GM19372 (cell line): ENCODE measurements around the gene P2RX2.

Experiments
- ATAC-seq: cut with Tn5 transposase; IDR thresholded peaks from one replicate; pipeline ENCODE4 v1.9.1; 2021; ENCODE audit warnings: mild to moderate bottlenecking, low read depth, moderate library complexity; ENCODE audit not compliant: unreplicated experiment

Gene P2RX2

DNA sequence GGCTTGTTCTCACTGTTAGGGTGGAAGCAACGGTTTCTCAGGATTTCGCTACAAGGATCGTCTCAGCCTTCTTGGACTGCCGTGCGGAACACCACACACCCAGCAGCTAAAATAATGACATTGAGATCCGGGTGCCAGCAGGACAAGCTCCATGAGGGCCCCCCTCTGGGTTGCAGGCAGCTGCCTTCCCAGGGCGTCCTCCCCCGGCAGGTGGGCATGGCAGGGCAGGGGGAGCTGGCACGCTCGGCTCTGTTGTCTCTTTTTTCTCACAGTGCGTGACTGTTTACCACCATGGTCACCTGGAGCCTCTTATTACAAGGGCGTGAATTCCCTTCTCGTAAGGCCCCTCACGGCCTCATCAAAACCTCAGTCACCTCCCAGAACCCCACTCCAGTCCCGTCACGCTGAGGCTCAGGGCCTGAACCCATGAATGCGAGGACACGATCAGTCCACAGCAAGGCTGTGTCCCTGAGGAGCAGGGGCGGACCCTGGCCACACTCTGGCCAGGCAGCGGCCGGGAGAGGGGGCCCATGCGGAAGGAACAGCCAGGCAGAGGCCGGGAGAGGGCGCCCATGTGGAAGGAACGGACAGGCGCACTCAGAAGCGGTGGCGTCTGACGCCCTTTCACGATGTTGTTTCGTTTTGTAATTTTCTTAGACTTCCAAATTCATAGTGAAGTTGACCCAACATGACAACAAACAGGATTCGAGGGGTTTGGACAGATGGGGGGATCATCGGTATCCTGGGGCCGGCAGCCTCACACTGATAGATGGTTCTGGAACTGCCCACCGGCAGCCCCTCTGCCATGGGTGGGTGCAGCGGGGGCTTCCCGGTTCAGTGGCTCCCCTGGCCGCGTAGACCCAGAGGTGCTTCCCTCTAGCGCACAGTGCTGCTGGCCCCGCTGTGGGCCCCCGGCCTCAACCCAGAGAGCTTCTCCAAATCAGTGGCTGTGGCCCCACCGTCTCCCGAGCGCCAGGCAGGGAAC, 18.2 kb upstream of the P2RX2 start:
- ATAC-seq, result peak; percentile 63

DNA sequence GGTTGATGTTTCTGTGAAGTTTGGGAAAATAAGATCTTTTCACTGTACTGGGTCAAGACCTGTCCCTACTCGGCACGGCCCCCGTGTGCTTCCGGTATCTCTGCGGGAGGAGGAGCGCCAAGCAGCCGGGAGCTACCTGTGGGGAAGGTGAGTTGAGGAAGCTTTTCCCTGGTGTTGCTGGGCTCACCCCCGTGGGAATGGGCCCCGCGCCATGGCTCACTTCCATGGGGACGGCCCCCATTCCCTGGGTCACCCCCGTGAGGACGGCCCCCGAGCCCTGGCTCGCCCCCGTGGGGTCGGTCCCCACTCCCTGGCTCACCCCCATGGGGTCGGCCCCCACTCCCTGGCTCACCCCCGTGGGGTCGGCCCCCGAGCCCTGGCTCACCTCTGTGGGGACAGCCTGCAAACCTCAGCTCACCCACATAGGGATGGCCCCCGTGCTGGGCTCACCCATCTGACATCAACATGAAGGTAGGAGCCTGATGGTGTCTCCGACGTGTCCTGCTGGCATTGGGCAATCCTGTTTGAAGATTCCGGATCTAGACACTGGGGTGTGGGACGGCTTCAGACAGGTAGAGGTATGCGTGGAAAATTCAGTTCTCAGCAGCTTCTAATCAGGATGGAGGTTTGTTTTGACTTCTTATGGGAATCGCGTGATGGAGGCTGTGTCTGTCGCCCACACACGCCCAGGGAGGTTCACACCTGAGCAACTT, 17.2 kb upstream of the P2RX2 start:
- no peak for ATAC-seq

DNA sequence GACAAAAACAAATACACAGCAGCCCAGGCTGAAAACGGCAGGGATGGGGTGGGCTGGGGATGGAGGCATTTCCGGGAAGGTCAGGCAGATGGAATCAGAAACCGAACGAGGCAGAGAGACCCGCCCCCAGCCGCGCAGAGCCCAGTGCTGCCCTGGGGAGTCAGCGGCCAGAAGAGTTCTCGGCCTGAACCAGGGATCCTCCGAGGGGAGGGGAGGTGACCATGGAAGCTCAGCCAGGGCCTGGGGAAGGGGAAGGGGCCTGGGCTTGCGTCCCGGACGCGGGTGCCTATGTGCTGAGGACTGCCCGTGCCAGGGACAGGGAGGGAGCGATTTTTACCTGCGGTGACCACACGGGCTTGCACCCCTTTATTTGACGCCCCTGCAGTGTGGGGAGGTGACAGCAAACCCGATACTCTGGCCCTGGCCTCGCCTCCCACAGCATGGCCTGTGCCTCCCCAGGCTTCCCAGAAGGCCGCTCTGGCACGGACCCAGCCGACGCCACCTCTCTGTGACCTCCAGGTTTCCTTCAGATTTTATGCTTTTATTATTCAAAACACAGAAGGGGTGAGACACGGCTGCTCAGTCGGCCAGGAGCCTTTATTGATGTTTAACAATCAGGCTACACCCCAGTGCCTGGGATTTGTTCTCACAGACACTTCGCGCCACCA, 15.9 kb upstream of the P2RX2 start:
- ATAC-seq, result no peak

DNA sequence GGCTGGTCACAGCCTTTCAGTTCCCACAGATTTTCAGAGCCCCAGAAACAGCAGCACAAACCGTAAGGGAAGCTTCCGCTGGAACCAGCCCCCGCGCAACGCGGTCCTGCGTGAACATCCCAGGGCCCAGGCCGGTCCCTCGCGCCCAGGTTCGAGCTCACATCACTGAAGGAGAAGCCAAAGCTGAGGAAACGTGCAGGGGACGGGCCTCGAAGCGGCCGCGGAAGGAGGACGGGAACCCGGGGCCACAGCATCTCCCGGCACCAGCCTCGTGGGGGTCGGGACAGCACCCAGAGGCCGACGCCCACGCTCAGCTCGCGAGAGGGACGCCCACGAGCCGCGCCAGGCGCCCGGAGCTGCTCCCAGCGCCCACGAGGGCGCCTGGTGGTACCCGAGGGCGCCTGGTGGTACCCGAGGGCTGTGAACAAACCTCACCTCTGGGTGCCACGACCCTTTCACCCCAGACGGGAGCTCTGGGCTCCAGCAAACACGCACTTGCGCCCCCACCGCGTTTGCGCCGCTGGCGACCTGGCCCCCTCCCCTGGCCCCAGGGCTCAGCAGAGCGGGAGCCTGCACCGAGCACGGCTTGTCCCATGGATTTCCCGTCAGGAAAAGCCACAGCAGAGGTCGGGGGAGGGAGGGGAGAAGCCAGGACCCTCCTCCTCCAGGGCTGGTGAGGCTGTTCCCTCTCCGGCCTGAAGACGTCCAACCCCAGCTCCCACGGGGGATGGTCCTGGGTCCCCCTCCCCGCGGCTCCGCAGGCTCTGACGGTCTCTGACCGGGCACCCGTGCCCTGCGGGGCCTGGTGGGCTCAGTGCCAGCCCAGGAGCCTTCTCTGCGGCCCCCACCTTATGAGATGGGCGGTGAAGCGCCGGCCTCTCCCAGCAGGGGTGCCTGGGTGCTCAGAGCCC, 15.1 kb upstream of the P2RX2 start:
- ATAC-seq, result no peak

DNA sequence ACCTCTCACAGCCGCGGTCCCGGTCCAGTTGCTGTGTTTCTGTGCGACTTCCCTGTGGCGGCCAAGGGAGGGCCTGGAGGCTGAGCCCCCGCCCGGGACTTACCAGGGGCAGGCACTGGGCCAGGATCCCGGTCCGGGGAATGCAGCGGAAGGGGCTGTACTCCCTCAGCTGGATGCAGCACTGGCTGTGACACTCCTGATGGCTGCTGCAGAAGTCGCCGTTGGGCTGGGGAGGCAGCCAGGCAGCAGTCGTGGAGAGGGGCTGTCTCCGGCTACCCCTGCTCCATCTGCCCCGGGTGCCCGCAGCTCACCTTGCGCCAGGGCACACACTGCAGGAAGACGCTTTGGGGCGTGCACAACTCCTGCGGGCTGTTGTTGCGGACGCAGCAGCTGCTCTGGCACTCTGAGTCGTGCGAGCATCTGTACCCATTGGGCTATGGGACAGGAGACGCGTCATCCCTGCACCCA, 14.4 kb upstream of the P2RX2 start:
- no peak for ATAC-seq

DNA sequence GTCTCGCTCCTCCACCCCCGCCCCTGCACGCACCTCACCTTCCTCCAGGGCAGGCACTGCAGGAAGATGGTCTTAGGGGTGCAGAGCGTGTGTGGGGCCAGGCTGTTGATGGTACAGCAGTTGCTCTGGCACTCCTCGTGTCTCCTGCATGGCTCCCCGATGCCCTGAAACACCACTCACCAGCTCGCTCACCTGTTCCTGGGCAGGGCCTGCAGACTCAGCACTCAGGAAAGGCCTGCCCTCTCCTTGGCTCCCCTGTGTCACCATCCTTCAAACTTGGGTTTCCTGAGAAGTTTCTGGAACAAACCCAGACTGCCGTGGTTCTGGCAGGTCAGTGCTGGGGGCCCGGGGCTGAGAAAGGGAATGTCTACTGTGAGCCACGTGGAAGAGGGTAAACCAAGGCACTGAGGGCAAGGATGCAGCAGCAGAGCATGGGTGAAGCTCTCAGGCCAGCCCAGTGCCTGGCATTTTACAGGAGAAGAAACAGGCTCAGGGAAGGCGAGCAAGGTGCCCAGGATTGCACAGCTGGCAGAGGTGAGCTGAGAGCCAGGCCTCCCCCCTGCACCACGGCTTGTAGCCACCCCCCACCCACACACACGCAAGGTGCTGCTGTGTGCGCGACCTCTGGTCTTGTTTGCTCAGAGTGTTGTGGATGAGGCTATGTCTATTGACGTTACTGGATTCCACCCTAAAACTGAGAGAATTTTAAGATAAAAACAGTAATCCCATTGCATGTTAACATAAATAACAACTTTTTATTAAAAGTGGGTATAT, 13.7 kb upstream of the P2RX2 start:
- ATAC-seq, result no peak

DNA sequence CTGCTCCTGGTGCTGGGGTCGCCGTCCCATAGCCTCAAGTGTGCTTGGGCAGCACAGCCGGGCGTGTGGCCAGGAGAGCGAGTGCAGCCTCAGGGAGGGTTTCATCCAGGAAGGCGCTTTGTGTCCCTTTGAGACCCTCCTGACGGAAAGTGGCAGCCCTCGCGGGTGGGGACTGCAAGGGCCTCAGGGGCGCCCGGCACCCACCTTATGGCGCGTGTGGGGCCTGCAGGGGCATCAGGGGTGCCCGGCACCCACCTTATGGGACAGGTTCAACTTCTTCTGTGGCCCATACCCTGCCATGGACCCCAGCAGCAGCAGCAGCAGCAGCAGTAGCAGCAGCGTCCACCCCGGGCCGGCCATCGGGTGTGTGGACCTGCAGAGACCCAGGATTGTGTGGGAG, 12.7 kb upstream of the P2RX2 start:
- no peak for ATAC-seq

DNA sequence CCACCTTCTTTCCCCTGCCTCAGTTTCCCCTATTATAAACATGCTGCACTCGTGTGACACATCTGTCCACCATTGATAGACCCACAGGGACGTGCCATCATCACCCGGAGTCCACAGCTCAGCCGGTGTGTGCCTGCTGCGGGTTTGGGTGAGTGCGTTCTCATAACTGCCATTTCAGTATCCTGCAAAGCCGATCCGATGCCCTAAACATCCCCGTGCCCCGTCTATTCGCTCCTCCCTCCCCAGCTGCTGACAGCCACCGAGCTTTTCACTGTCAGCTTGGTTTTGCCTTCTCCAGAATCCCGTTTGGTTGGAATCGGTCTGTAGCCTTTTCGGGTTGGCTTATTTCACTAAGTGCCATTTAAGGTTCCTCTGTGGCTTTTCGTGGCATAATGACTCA, 12.1 kb upstream of the P2RX2 start:
- ATAC-seq, result no peak

DNA sequence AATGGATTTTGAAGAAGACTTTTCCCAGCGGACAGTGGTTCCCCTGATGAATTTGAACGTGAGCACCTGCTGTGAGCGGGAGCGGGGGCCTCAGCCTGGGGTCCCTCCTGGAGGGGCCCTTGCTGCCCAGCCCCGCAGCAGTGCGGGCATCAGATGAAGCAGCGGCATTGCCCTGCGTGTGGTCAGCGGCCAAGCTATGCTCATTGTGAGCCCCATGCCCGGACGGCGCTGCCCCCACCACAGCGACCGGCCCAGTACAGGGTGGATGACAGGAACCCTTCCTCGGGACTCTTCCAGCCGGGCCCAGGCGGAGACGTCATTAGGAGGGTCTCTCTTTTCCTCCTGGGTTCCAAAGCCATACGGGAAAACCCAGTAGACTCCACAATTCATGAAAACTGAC, 11.6 kb upstream of the P2RX2 start:
- ATAC-seq, result no peak

DNA sequence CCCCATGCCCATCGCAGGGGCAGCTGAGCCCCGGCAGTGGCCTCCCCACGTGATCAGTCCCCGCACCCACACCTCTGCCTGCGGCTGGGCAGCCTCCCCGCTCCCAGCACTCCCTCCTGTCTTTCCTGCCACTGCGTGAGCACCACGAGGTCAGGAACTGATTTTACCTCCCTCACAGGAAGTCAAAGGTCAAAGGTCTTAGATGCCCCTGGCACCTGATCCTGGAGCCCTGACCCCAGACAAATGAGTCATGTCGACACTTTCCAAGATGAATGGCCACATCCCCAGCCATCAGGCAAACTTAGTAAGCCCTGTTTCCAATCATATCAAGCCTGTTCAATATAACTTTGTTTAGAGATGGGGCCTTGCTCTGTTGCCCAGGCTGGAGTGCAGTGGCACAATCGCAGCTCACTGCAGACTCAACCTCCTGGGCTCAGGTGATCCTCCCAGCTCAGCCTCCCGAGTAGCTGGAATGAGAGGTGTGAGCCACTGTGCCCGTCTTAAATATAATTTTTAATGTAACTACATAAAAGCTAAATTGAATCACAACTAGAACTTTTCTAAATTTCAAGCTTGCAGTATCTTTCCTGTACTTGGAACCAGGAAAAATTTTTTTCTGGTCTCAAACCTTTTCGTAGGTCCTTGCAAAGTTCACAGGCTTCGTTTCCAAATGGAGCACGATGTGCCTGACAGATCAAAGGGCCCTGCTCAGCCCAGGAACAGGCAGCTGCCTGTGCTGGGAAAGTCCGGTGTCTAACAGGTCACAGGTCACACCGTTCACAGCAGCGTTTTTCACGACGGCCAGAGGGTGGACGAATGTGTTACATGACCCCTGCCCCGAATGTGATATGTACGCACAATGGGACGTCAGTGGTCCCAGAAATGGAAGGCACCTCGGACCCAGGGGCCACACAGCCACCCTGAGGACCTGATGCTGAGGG, 10.1 kb upstream of the P2RX2 start:
- ATAC-seq, result no peak

DNA sequence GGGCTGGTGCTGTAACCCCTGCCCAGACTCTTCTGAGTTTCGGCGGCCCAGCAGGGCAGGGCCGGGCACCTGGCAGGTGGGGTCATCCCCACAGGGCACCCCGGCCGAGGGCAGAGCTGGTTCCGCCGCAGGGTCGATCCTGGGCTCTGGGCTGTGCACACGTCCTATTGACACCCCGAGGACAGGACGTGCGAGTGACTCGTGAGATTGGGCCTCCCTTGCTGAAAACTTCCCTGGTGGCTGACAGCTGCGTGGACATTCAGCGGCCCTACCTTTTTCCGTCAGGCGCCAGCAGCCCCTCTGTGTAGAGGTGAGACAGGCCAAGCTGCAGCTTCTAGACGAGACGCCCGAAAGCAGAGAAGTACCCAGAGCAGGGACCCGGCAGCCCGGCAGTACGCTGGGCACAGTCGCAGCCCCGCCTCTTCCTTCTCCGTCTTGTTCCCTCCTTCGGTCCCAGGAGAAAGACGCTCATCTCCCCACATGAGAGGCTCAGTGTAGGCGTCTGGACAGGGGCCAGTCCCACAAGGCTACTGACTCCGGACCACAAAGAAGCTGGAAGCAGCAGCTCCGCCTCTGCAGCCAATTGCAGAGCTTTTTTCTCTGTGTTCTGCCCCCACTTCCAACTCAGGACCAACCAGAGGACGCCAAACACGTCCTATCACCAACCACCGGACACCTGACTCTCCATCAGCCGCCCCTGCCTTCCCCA, 8.4 kb upstream of the P2RX2 start, which contains the start of gene LRCOL1:
Gene LRCOL1 (minus strand): TSS at position 532 of the 709 bp plus-strand sequence. CDS start 4,331 bp downstream, outside the sequence.
- ATAC-seq, result no peak

DNA sequence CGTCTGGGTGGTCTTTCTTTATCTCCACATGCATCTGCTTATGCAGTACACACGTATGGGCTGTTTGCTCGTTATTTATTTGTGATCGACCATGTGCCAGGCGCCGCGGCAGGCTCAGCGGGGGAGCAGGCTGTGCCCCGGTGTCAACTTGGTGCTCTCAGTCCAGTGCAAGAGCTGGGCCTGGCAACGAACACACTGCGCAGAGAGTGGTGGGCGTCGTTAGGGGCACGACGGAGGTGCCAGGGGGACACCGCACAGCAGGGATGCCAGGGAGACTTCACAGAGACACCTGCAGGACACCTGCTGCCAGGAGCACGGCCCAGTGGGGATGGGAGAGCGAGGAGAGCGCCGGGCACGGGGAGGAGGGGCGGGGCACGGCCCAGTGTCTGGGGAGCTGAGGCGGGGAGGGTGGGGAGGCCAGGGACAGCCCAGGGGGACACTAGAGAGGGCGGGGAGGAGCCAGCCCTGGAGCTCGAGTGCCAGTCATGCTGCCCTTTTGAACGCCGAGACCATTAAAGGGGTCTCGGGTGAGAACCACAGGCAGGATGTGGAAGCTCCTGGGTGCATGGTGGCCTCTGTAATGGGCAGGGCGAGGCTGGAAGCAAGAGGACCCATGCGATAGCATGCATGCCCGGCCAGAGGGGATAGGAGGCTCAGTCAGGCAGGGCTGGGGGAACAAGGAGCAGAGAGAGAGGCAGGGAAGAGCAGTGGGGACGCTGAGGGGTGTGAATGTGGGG, 7.5 kb upstream of the P2RX2 start:
- ATAC-seq, result no peak

DNA sequence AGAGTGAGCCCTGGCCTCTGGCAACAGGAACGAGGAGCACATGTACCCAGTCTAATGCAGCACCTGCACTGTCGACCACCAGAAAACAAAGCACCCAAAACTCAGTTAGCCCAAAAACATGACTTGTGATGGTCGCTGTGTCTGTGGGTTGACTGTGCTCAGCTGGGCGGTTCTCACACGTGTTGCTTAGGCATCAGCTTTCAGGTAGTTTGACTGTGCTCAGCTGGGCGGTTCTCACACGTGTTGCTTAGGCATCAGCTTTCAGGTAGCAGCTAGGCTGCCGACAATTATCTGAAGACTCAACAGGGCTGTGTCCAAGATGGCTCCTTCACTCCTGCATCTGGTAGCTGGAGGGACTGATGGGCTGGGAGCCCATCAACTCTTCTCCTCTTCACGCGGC, 7.0 kb upstream of the P2RX2 start:
- no peak for ATAC-seq

DNA sequence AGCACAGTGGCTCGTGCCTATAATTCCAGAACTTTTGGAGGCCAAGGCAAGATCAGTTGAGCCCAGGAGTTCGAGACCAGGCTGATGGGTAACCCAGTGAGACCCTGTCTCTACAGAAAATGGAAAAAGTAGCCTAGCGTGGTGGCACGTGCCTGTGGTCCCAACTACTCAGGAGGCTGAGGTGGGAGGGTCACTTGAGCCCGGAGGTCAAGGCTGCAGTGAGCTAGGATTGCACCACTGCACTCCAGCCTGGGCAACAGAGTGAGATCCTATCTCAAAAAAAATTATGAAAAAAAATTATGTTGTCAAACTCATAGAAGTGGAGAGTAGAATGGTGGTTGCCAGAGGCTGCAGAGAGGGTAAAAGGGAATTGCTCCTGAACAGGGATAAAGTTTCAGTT, 4.5 kb upstream of the P2RX2 start:
- ATAC-seq, result no peak

DNA sequence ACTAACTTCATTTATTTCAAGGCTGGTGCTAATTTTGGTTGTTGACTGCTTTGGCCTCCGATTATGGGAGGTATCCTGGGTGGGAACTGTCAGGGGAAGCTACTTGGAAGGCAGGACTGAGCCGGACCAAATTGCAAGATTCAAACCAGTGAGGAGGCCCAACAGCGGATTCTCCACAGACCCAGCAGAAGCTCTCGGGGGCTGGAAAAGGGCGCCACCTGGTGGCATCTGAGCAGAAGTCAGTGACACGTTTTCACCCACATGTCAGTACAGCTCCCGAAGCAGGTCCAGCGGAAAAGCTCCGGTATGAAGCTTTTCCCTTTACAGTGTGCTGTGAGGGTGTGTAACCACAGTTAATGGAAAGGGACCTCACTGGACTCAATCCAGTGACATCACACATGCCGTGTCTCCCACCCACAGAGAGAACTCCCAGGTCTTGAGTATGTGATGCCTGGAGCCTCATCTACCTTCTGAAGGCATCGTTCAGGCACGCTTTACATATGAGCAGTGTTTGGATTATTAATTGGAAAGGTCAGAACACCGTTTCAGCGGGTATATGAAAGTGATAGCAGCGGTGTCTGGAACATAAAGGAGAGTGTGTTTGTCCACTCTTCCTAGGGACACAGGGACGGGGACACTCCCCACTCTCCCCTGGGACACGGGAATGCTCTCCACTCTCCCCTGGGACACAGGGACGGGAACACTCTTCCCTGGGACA, 3.6 kb upstream of the P2RX2 start:
- ATAC-seq, result no peak

DNA sequence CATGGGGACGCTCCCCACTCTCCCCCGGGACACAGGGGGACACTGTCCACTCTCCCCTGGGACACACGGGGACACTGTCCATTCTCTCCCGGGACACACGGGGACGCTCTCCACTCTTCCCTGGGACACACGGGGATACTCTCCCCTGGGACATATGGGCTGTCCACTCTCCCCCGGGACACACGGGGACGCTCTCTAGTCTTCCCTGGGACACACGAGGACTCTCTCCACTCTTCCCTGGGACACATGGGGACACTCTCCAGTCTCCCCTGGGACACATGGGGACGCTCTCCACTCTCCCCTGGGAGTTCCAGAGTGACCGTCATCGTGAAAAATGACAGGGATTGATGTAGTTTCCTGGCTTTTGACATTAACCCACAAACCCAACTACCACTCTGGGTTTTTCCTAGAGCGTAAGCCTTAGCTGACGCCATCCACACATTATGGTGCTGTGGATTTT, 3.0 kb upstream of the P2RX2 start:
- ATAC-seq, result no peak
